Neural progenitor cell (in vitro differentiated cells): Measurements from ENCODE around the gene ADGRV1. TPM values are rescaled to one million over a fixed set of nuclear protein-coding genes. Genes with fewer than 3 reads are reported as not detected.

ENCODE experiments used
- DNase-seq: peaks from one replicate; pipeline ENCODE4 v3.0.0-alpha.2; 2016; ENCODE audit warnings: low spot score
- H2AFZ ChIP-seq: fragments of 200-600 bp; sonication (generic); replicated peaks from 2 replicates; pipeline ENCODE4 v1.6.1; 2016; ENCODE audit warnings: antibody characterized with exemption
- H3F3A ChIP-seq: fragments of 200-600 bp; sonication (generic); 2 replicates; pipeline ENCODE4 v1.6.1; 2016; ENCODE audit warnings: antibody characterized with exemption, low read depth
- H3K27ac ChIP-seq: fragments of 200-600 bp; sonication (generic); 2 replicates; pipeline ENCODE4 v1.5.1; 2016; ENCODE audit warnings: mild to moderate bottlenecking
- H3K27me3 ChIP-seq: fragments of 200-600 bp; sonication (generic); 2 replicates; pipeline ENCODE4 v1.6.1; 2016; ENCODE audit warnings: mild to moderate bottlenecking, moderate library complexity
- H3K36me3 ChIP-seq: fragments of 200-600 bp; sonication (generic); 2 replicates; pipeline ENCODE4 v1.5.1; 2016
- H3K4me1 ChIP-seq: fragments of 200-600 bp; sonication (generic); 2 replicates; pipeline ENCODE4 v1.6.1; 2016; ENCODE audit warnings: mixed run types
- H3K4me2 ChIP-seq: fragments of 200-600 bp; sonication (generic); 2 replicates; pipeline ENCODE4 v1.6.1; 2016
- H3K4me3 ChIP-seq: fragments of 200-600 bp; sonication (generic); 2 replicates; pipeline ENCODE4 v1.5.1; 2016
- H3K79me2 ChIP-seq: fragments of 200-600 bp; sonication (generic); 2 replicates; pipeline ENCODE4 v1.6.1; 2016; ENCODE audit warnings: low read depth
- H3K9ac ChIP-seq: fragments of 200-600 bp; sonication (generic); 2 replicates; pipeline ENCODE4 v1.6.1; 2016
- H3K9me3 ChIP-seq: fragments of 200-600 bp; sonication (generic); 2 replicates; pipeline ENCODE4 v1.5.1; 2016; ENCODE audit warnings: low read depth
- H4K20me1 ChIP-seq: fragments of 200-600 bp; sonication (generic); 2 replicates; pipeline ENCODE4 v1.6.1; 2016; ENCODE audit warnings: low read depth
- H3K27ac Mint-ChIP-seq: 3 replicates; pipeline ENCODE4 v1.8.0; 2021; ENCODE audit warnings: mixed read lengths
- H3K27me3 Mint-ChIP-seq: 2 replicates; pipeline ENCODE4 v1.8.0; 2022; ENCODE audit warnings: low read depth, mild to moderate bottlenecking, inconsistent platforms, moderate library complexity, mixed read lengths; ENCODE audit not compliant: insufficient read depth
- H3K36me3 Mint-ChIP-seq: 3 replicates; pipeline ENCODE4 v1.8.0; 2021; ENCODE audit warnings: mixed read lengths
- H3K4me1 Mint-ChIP-seq: 3 replicates; pipeline ENCODE4 v1.8.0; 2021; ENCODE audit warnings: mixed read lengths
- H3K4me3 Mint-ChIP-seq: 3 replicates; pipeline ENCODE4 v1.8.0; 2021; ENCODE audit warnings: mild to moderate bottlenecking, moderate library complexity, mixed read lengths
- H3K9me3 Mint-ChIP-seq: 3 replicates; pipeline ENCODE4 v1.8.0; 2020; ENCODE audit warnings: mixed read lengths
- CTCF ChIP-seq: fragments of 200-600 bp; sonication (generic); IDR thresholded peaks from 2 replicates; pipeline ENCODE4 v1.5.1; 2017; ENCODE audit warnings: antibody characterized with exemption, mild to moderate bottlenecking
- EZH2 ChIP-seq: fragments of 200-600 bp; sonication (generic); IDR thresholded peaks from 2 replicates; pipeline ENCODE4 v1.6.1; 2017; ENCODE audit warnings: antibody characterized with exemption, mild to moderate bottlenecking, moderate library complexity
- EZH2phosphoT487 ChIP-seq: fragments of 200-600 bp; sonication (generic); IDR thresholded peaks from 2 replicates; pipeline ENCODE4 v1.6.1; 2017; ENCODE audit warnings: antibody characterized with exemption
- total RNA-seq: library from RNA; depleted of rRNA; stranded (reverse); fragments of >200 nt; gene quantifications from 2 replicates; pipeline ENCODE4 v1.2.3, GENCODE V29; 2015; ENCODE audit warnings: low replicate concordance

Gene ADGRV1
- total RNA-seq, 1 donor from 2014 or later = 151 TPM

DNA sequence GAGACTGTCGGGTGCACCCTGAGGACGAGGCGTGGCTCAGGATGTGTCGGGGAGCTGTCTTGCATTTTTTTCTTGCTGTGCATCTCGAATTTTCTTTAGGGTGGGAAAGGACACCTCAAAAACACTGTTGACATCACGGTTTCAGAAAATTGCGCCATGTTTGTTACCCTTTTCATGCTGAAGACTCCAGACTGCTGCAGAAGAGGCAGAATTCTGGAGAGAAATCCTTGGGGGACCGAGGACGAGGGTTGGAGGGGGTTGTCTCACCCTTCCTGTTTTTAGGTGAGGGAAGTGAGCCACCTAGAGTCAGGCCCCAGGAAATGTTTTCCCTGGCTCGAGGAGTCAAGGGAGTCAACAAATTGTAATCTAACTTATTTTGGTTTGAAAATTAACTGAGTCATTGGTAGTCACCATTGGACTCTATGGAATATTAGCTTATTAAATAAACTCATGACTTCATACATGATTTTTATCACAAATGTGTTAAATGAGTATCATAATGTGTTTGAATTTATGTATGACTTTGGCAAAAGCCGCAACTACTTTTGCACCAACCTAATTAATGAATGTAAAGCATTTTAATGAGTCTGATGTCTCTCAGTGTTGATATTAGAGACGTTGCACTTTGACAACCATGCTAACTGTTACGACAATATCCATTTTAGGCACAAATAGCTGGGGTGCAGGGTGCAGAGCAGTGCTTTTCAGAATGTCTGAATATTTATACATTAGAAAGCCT lies 28.5 kb upstream of the ADGRV1 start:
- peak; percentile 85 for DNase-seq
- peaks cover 42% of the 10 kb centered on the region for H3K4me1 Mint-ChIP-seq
- Histone ChIP-seq H3K4me2 (peak overlapping the region; percentile 94), H3K4me3 (peak overlapping the region; percentile 91), H3F3A (peaks cover 3% of the 10 kb centered on the region), H3K9ac (no peak overlapping the region), H4K20me1 (no peaks in the 10 kb centered on the region), H2AFZ (peak overlapping the region; percentile 98), H3K79me2 (peaks cover 28% of the 10 kb centered on the region), H3K9me3 (no peaks in the 10 kb centered on the region), H3K36me3 (no peaks in the 10 kb centered on the region), H3K27ac (no peak overlapping the region), H3K4me1 (peaks cover 4% of the 10 kb centered on the region), H3K27me3 (no peaks in the 10 kb centered on the region)
- H3K27me3 Mint-ChIP-seq = no peaks in the 10 kb centered on the region
- no peaks in the 10 kb centered on the region for H3K9me3 Mint-ChIP-seq
- H3K36me3 Mint-ChIP-seq = peaks cover 3% of the 10 kb centered on the region
- peak overlapping the region; percentile 95 for H3K27ac Mint-ChIP-seq
- H3K4me3 Mint-ChIP-seq = peak overlapping the region; percentile 97
- TF ChIP-seq EZH2 (no peak), CTCF (peak; percentile 80), EZH2phosphoT487 (no peak)

- Histone ChIP-seq H3K9ac (no peak overlapping the region), H3K27ac (no peak overlapping the region), H3K4me2 (peak overlapping the region; percentile 94), H3F3A (peaks cover 3% of the 10 kb centered on the region), H3K9me3 (no peaks in the 10 kb centered on the region), H3K36me3 (no peaks in the 10 kb centered on the region), H3K4me3 (peak overlapping the region; percentile 91), H3K79me2 (peaks cover 28% of the 10 kb centered on the region), H2AFZ (peak overlapping the region; percentile 98), H4K20me1 (no peaks in the 10 kb centered on the region), H3K4me1 (peaks cover 4% of the 10 kb centered on the region), H3K27me3 (no peaks in the 10 kb centered on the region)
- TF ChIP-seq CTCF = no peak
- no peak for TF ChIP-seq EZH2
- TF ChIP-seq EZH2phosphoT487 = no peak
- Mint-ChIP-seq H3K4me3 (peak overlapping the region; percentile 97), H3K36me3 (peaks cover 2% of the 10 kb centered on the region), H3K4me1 (peaks cover 42% of the 10 kb centered on the region), H3K27ac (no peak overlapping the region), H3K27me3 (no peaks in the 10 kb centered on the region), H3K9me3 (no peaks in the 10 kb centered on the region)
- no peak for DNase-seq
Measured at GRCh38 chr5:90530736-90531487, 27.7 kb upstream of the ADGRV1 start.

DNA sequence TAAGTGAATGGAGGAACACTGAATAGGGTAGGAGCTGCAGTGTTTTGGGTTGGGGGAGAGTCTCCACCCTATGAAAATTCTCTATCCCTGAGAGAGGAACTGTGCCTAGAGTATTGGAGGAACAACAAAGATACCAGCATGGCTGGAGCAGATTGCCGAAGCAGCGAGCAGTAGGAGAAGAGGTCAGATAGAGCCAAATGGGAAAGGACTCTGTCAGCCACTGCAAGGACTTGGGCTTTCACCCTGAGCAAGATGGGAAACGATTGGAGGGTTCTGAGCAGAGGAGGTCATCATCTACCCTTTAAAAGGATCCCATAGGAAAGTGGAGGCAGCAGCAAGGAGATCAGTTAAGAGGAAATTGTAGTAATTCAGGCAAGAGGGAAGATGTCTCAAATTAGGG lies 24.8 kb upstream of the ADGRV1 start:
- Mint-ChIP-seq H3K27ac (no peak overlapping the region), H3K4me3 (no peak overlapping the region), H3K9me3 (peaks cover 2% of the 10 kb centered on the region), H3K27me3 (no peaks in the 10 kb centered on the region), H3K36me3 (no peaks in the 10 kb centered on the region), H3K4me1 (peaks cover 25% of the 10 kb centered on the region)
- no peaks in the 10 kb centered on the region for H3K27me3 ChIP-seq
- H3K9ac ChIP-seq = no peak overlapping the region
- H3K4me1 ChIP-seq = peaks cover 4% of the 10 kb centered on the region
- peaks cover 4% of the 10 kb centered on the region for H3K79me2 ChIP-seq
- no peak overlapping the region for H3K4me3 ChIP-seq
- H3K4me2 ChIP-seq = no peak overlapping the region
- no peaks in the 10 kb centered on the region for H3K9me3 ChIP-seq
- no peak overlapping the region for H3K27ac ChIP-seq
- no peaks in the 10 kb centered on the region for H3K36me3 ChIP-seq
- TF ChIP-seq EZH2 = no peak
- H4K20me1 ChIP-seq = no peaks in the 10 kb centered on the region
- H3F3A ChIP-seq = peaks cover 3% of the 10 kb centered on the region
- H2AFZ ChIP-seq = peak overlapping the region; percentile 38
- no peak for DNase-seq

DNA sequence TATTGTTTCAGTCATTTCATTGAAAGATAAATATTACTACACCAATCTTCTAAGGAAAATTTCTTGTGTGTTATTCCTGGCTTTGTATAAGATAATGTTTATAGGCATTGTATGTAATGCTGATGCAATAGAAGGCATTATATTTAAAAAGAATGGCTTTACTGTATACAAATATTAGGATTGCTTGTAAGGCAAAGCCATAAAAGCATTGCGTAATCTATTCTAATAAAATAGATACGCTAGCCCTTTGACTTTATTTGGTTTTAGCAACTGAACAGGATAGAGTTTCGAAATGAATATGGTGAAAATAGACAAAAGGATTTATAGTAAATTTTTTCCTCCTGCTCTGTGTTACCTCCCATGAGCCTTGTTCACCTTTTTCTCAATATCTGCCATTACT lies 23.7 kb upstream of the ADGRV1 start:
- H2AFZ ChIP-seq = no peak overlapping the region
- H3K79me2 ChIP-seq = no peaks in the 10 kb centered on the region
- no peaks in the 10 kb centered on the region for H3K36me3 Mint-ChIP-seq
- H3K27me3 Mint-ChIP-seq = peaks cover 2% of the 10 kb centered on the region
- H3K9me3 Mint-ChIP-seq = peaks cover 5% of the 10 kb centered on the region
- no peak for TF ChIP-seq EZH2phosphoT487
- TF ChIP-seq CTCF = no peak
- no peak for TF ChIP-seq EZH2
- no peak overlapping the region for H3K27ac Mint-ChIP-seq
- H3K4me1 Mint-ChIP-seq = peaks cover 25% of the 10 kb centered on the region
- H3K4me3 Mint-ChIP-seq = no peak overlapping the region
- H3K4me3 ChIP-seq = no peak overlapping the region
- H3K9me3 ChIP-seq = no peaks in the 10 kb centered on the region
- no peak overlapping the region for H3K9ac ChIP-seq
- no peak for DNase-seq
- no peaks in the 10 kb centered on the region for H3K36me3 ChIP-seq
- H3K27ac ChIP-seq = no peak overlapping the region
- H3F3A ChIP-seq = peaks cover under 1% of the 10 kb centered on the region
- no peaks in the 10 kb centered on the region for H4K20me1 ChIP-seq
- H3K4me1 ChIP-seq = peaks cover 4% of the 10 kb centered on the region
- no peaks in the 10 kb centered on the region for H3K27me3 ChIP-seq
- H3K4me2 ChIP-seq = no peak overlapping the region
